ENCODE data around the gene SERGEF. TPM values are rescaled to one million over a fixed set of nuclear protein-coding genes. Genes with fewer than 3 reads are reported as not detected.
A peak's percentile ranks its signal among the peaks of the same experiment; 100 is the strongest.

The SERGEF gene
- polyA plus RNA-seq, 1 of the 3 experiments (the other 2 are of a cell fraction): 23.1 TPM

GRCh38 chr11:17743026-17743807 lies 269.6 kb downstream of the SERGEF start:
- Histone ChIP-seq H3K9ac (no peak overlapping the region), H3F3A (replicated peaks; ENCODE audit: insufficient read depth) (no peaks in the 10 kb centered on the region), H3K27ac (ENCODE audit: low read depth in 2 of 2, low read length in 1 of 2) (no peak overlapping the region), H3K9me3 (no peaks in the 10 kb centered on the region), H3K79me2 (ENCODE audit: insufficient read depth) (no peaks in the 10 kb centered on the region), H3K27me3 (ENCODE audit: insufficient read depth) (no peaks in the 10 kb centered on the region), H3K4me2 (peak overlapping the region; percentile 19; the same call in 1 of the 2 replicates), H3K9me2 (no peaks in the 10 kb centered on the region), H2AFZ (ENCODE audit: low read depth) (no peak overlapping the region), H3K4me1 (ENCODE audit: control insufficient read depth in 1 of 2, insufficient read depth in 2 of 2, low read depth in 1 of 2, low read length in 1 of 2) (peaks cover 0 to 5% of the 10 kb centered on the region in 2 experiments; a peak in 1 of 4 replicates), H3K4me3 (ENCODE audit: low read depth in 2 of 2, low read length in 1 of 2) (no peak overlapping the region), H3K36me3 (replicated peaks in 1 of 2; ENCODE audit: control insufficient read depth in 1 of 2, insufficient read depth in 2 of 2, low read length in 1 of 2) (no peaks in the 10 kb centered on the region), H4K20me1 (ENCODE audit: insufficient read depth) (no peaks in the 10 kb centered on the region)
- ChIA-PET CTCF (interaction anchor here (0.7 to 14.2 kb wide), 4 partner anchors 8 to 236 kb away, joined by 3 to 730 read pairs (median 5); no protein-coding TSS in a partner anchor), POLR2A (no interaction called here)
- WGBS (ENCODE audit: low lambda C conversion rate): 88% methylated on average over 11 of the region's 13 CpGs
- no peak for TF ChIP-seq CHD2 (IDR thresholded peaks at IDR 0.05; ENCODE audit: low read length, partially characterized antibody)
- TF ChIP-seq TCF12 (IDR thresholded peaks at IDR 0.05): no peak
- no peak for TF ChIP-seq CTCF (IDR thresholded peaks at IDR 0.05)
- no peak for TF ChIP-seq PBX3 (IDR thresholded peaks at IDR 0.05)
- TF ChIP-seq, protein P1, sequence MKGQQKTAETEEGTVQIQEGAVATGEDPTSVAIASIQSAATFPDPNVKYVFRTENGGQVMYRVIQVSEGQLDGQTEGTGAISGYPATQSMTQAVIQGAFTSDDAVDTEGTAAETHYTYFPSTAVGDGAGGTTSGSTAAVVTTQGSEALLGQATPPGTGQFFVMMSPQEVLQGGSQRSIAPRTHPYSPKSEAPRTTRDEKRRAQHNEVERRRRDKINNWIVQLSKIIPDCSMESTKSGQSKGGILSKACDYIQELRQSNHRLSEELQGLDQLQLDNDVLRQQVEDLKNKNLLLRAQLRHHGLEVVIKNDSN (IDR thresholded peaks at IDR 0.05; ENCODE audit: borderline replicate concordance, low read depth): no peak
- TF ChIP-seq NFIC (IDR thresholded peaks at IDR 0.05; ENCODE audit: borderline replicate concordance): no peak
- TF ChIP-seq, protein P2, sequence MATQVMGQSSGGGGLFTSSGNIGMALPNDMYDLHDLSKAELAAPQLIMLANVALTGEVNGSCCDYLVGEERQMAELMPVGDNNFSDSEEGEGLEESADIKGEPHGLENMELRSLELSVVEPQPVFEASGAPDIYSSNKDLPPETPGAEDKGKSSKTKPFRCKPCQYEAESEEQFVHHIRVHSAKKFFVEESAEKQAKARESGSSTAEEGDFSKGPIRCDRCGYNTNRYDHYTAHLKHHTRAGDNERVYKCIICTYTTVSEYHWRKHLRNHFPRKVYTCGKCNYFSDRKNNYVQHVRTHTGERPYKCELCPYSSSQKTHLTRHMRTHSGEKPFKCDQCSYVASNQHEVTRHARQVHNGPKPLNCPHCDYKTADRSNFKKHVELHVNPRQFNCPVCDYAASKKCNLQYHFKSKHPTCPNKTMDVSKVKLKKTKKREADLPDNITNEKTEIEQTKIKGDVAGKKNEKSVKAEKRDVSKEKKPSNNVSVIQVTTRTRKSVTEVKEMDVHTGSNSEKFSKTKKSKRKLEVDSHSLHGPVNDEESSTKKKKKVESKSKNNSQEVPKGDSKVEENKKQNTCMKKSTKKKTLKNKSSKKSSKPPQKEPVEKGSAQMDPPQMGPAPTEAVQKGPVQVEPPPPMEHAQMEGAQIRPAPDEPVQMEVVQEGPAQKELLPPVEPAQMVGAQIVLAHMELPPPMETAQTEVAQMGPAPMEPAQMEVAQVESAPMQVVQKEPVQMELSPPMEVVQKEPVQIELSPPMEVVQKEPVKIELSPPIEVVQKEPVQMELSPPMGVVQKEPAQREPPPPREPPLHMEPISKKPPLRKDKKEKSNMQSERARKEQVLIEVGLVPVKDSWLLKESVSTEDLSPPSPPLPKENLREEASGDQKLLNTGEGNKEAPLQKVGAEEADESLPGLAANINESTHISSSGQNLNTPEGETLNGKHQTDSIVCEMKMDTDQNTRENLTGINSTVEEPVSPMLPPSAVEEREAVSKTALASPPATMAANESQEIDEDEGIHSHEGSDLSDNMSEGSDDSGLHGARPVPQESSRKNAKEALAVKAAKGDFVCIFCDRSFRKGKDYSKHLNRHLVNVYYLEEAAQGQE (IDR thresholded peaks at IDR 0.05; ENCODE audit: low read depth, low read length): no peak
- TF ChIP-seq YY1 (IDR thresholded peaks at IDR 0.05; ENCODE audit: low read depth): no peak
- TF ChIP-seq FOSL2 (IDR thresholded peaks at IDR 0.05; ENCODE audit: borderline replicate concordance, low read depth): no peak
- no peak for TF ChIP-seq TAF1 (IDR thresholded peaks at IDR 0.05; ENCODE audit: borderline replicate concordance, low read depth, low read length)
- no peak for TF ChIP-seq EZH2phosphoT487 (IDR thresholded peaks at IDR 0.05; ENCODE audit: borderline replicate concordance, low read depth)
- TF ChIP-seq MAX (IDR thresholded peaks at IDR 0.05; ENCODE audit: low read depth): no peak
- TF ChIP-seq RCOR1 (IDR thresholded peaks at IDR 0.05; ENCODE audit: low read length): no peak
- no peak for TF ChIP-seq FOXJ3 (CRISPR knock-in tag; IDR thresholded peaks at IDR 0.05)
- no peak for TF ChIP-seq ELF1 (IDR thresholded peaks at IDR 0.05)
- no peak for TF ChIP-seq GABPA (IDR thresholded peaks at IDR 0.05; ENCODE audit: low read depth)
- no peak for TF ChIP-seq JUND (IDR thresholded peaks at IDR 0.05)
- no peak for TF ChIP-seq NRF1 (IDR thresholded peaks at IDR 0.05; ENCODE audit: low read depth, low read length)
- TF ChIP-seq RFX5 (IDR thresholded peaks at IDR 0.05; ENCODE audit: low read length): no peak
- no peak for TF ChIP-seq USF2 (IDR thresholded peaks at IDR 0.05; ENCODE audit: borderline replicate concordance, low read depth, low read length)
- no peak for DNase-seq

Measured in SK-N-SH (cell line).